ENCODE results near the gene MRPL58.

Gene MRPL58

DNA sequence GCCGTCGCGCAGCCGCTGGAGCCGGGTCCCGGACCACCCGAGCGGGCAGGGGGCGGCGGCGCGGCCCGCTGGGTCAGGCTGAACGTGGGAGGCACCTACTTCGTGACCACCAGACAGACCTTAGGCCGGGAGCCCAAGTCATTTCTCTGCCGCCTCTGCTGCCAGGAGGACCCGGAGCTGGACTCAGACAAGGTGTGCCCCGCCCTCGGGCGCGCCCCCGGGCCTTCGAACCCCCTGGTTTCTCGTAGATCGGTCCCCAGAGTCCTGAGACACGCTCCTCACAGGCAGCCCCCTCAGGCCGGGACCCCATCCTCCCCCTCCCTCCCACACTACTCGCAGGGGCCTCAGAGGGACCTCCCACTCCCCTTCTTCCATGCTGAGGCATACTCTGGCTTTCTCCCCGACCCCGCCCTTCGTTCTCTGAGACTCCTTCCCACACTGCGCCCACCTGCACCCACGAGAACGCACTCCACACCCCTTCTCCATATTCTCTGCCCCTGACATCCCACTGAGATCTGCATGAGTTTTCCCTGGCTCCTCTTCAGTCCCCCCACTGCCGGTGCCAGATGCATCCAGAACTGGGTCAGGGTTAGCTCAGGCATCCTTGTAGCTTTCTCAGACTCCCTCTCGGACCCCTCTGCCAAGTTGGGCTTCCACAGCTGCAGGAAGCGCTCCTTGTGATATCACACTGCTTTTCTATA, 35.1 kb downstream of the MRPL58 start:
- no peak for DNase-seq (ENCODE audit: low spot score)

DNA sequence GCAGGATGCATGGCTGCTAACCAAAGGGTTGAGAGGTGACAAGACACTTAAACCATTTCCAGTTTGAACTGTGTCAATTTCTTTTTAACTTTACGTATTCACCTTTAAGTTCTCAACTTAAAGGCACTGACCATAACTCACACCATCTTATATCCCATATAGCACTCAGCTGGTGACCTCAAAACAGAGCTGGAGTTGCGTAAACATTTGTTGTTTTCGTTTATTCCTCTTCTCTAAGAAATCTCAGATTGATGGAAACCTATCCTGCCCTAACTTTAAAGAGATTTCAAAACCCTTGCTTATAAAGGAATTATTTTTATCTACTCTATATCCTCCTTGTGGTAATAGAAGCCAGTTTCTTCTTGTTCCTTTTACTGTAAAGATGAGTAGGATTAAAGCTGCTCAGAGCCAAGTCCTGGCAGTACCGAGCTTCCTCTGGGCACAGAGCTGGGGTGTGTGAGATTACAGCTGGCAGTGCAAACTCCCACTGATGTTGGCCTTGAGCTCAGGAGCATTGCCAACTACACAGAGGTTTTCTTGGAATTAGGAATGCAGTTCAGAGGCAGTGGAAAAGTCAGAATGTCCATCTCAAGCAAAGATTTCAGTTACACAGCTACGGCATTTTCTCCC, 35.9 kb downstream of the MRPL58 start:
- no peak for DNase-seq (ENCODE audit: low spot score)

DNA sequence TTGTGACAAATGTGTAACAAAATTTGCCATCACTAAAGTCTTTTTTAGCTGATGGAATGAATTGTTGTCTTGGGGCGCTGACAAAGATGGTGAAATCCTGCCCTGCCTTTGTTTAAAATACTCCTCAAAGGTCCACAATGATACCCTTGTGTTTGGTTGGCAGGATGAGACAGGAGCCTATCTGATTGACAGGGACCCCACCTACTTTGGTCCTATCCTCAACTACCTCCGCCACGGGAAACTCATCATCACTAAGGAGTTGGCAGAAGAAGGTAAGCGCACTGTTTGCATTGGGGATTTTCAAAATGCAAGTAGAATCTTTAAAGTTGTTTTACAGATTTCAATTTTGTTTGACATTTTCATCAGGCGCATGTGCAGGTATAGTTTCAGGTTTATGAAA, 36.6 kb downstream of the MRPL58 start:
- DNase-seq (ENCODE audit: low spot score) = no peak

- peak; percentile 75 for DNase-seq (ENCODE audit: low spot score)
Observed at GRCh38 chr17:75049706-75050105, 37.2 kb downstream of the MRPL58 start.

DNA sequence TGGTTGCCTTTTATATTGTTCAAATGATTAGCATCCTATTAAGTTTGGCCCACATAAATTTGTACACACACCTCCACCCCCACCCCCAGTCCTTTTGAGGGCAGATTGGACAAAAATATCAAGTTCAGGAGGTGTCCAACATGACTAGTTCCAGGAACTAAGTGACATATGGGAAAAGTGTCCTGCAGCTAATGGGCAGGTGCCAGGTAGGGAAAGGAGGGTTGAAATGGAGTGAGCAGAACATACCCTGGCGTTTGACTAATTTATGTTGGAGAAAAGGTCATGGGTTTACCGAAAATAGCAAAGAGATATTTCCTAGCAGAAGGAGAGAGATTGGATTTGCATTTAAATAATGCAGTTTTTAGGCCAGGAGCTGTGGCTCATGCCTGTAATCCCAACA, 39.5 kb downstream of the MRPL58 start:
- no peak for DNase-seq (ENCODE audit: low spot score)

DNA sequence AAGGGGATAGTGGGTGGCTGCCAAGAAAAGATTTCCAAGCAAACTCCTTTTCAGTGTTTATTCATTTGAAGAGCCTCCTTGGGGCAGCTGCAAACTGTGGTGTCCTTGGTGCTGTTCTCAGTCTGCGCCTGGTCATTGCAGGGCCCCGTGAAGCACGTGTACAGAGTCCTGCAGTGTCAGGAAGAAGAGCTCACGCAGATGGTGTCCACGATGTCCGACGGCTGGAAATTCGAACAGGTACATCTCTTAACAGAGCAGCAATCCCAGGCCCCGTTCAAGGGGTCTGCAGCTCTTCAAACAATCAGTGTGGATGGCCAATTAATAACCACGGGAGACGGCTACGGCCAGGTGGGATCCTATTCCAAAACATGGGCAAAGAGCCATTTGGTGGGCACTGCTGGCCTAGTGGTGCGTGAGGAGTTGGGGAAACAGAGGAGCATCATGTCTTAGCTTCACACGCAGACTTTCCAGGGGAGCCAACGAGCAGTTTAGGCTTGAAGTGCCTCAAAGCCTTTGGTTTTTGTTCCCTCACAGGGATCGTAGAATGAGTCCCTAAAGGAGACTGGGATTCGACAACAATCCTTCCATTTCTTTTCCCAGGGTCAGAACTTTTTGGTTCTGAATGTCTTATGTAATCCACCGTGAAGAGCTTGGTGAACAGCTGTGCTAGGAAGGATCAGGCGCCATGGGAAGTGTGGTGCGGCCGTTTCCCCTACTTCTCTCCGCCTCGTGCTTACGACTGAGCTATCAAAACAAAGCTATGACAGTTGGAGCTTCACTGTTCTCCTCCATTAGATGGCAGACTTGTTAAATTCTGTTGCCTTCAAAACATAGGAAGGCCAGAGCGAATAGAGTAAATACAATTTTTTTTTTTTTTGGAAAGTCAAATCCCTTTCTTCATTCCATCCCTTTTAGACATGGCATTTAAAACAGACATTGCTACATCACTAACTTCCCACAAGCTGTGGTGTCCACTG, 47.2 kb downstream of the MRPL58 start:
- DNase-seq (ENCODE audit: low spot score) = peak; percentile 21

DNA sequence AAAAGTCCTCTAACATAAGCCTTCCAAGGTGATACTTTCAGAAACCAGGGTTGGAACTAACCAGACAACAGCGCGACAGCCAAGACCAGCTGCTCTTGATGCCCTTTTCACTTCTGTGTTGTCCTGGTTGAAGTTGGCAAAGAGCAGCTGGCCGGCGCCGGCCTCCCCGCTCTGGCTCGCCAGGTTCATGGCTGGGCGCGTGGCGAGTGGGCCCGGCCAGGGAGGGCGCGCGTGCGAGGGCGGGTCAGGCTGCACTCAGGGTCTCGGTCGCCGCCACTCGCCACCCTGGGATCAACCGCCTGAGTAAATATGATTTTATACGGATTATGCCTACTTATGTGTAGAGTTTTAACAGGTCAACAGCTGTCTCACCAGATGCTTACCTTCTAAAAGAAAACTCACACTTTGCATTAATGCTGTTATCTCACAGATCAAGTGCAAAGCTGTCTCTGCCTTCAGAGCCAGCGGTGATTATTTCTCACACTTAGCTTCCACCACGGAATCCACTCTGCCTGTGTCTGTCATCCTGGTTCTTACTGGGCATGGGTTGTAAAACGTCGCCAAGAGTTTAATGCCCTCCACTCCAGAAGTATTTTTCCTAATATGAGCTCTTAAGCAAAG, 48.1 kb downstream of the MRPL58 start:
- DNase-seq (ENCODE audit: low spot score) = no peak

GRCh38 chr17:75061055-75061438, 48.6 kb downstream of the MRPL58 start:
- DNase-seq (ENCODE audit: low spot score) = no peak

GRCh38 chr17:75061618-75062017, 49.1 kb downstream of the MRPL58 start:
- DNase-seq (ENCODE audit: low spot score) = no peak

DNA sequence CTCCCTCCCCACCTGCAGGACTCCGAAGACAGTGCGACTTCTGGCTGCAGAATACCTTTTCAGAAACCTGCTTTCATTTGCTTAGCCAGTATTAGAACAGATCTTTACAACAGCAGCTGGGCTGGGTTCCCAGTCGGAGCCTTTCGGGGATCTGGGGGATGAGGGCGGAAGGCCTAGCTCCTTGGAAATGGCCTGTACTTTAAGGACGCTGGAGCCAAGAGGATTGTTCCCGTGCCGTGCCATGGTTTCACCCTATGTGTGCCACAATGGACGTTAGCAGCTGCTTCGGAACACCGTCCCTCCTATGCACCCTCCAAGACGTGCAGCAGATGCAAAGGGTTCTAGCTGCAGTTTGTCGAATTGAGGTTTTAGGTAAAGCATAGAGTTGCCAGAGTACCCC, 50.7 kb downstream of the MRPL58 start:
- DNase-seq (ENCODE audit: low spot score) = no peak

- no peak for DNase-seq (ENCODE audit: low spot score)
Observed at GRCh38 chr17:75063626-75064025, 51.2 kb downstream of the MRPL58 start.

DNA sequence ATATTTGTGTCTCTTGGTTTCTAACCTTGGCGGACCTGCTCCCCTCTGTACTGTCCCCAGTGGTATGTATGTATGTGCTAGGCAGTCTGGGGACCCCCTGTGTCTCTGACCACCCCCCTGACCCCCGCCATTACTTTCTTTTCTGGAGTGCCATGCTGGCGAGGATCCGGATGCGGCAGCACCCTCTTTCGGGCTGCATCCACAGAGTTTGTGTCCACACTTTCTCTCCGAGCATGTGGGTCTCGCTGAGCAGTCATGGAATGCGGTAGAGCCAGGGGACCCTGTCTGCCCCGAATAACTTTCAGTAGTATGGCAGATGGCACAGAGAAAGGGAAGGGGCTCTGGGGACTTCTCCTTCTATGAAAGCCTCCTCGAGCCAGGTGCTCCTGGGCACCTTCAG, 51.6 kb downstream of the MRPL58 start:
- no peak for DNase-seq (ENCODE audit: low spot score)

- no peak for DNase-seq (ENCODE audit: low spot score)
Observed at GRCh38 chr17:75064460-75064859, 52.0 kb downstream of the MRPL58 start.

DNA sequence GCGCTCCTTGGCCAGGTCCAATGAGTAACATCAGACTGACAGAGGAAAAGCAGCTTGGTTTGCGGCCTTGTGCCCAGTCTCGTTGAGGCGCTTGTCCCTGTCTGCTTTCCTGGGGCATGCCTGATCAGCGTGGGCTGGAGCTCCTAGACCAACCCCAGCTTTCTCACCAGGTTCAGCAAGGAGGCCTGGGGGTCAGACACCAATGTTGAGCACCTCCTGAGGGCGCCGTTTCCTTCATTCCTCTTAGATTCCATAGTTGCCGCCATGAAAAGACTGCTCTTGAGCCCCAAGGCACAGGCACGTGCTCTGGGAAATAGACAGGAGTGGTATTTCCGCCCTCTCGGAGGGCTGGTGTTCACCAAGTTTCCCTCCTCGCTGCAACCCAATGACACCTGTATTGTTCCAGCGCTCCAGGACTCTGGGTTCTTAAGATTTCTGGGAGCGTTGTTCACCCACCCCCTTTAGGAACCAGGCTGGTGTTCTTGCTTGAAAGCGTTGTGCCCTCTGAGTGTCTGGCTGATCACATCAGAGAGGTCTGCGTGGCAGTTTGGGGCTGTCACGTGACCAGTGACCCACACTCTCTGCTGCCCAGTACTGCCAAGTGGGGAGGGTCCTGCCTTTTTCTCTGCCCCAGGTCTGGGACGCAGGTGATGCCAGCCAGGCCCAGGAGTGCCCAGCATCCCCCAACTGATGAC, 52.5 kb downstream of the MRPL58 start:
- no peak for DNase-seq (ENCODE audit: low spot score)

DNA sequence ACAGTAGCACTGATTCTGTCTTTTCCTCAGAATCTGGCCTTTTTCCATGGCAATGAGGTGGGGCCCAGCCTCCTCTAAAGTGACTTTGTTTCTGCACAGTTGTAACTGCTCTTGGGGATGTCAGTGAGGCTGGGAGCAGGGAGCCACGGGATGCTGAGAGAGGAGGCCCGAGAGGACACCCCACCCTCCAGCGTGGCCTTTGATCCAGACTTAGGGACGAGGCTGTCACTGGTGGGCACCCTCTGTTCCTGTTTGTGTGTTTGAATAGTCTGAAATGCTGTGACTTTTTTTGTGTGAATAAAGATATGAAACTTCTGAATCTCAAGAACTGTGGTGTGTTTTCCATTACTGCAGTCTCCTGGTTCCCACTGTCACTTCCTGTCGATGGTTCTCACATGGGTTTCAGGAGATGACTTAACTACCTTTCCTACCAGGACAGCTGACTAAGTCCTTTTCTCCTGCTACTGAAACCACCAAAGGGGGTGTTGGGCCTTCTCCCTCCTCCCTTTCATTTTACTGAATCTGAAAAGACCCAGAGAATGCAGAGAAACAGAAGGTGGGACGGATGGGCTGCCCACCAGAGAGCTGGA, 53.2 kb downstream of the MRPL58 start:
- DNase-seq (ENCODE audit: low spot score) = peak; percentile 55

GRCh38 chr17:75067856-75068255, 55.4 kb downstream of the MRPL58 start:
- DNase-seq (ENCODE audit: low spot score) = no peak

- DNase-seq (ENCODE audit: low spot score) = no peak
Observed at GRCh38 chr17:75068750-75069149, 56.3 kb downstream of the MRPL58 start.

DNA sequence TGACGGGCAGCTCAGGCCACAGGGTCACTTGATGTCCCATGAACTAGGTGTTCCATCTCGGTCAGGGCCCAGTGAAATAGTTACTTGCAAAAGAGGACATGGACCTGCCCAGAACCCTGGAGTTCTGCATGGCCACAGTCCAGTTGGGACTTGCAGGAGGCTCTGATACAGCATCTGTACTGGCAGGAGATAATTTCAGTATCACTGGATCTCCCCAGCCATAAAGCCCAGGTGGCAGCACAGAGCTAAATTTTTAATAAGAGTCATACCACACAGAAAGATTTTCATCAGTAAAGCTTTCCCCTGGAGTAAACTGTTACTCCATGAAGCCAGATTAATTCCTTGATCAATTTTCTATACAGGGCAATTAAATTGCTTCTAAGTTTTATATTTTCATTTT, 57.3 kb downstream of the MRPL58 start:
- no peak for DNase-seq (ENCODE audit: low spot score)

All from kidney tubule cell (primary cell).